Smooth muscle cell (in vitro differentiated cells): ENCODE measurements around the gene NAPG. TPM values are rescaled to one million over a fixed set of nuclear protein-coding genes. Genes with fewer than 3 reads are reported as not detected.
"Not testable (repeated sequence)": the region's sequence is repeated elsewhere in the genome, so short reads cannot be mapped to it uniquely, and the experiment has no call there.

Experiments used
- DNase-seq: peaks from one replicate; lab custom pipeline; 2025; ENCODE audit not compliant: unreplicated experiment; lab: John Stamatoyannopoulos, UW
- H2AFZ ChIP-seq: fragments of 200-600 bp; sonication (generic); 2 replicates; pipeline ENCODE4 v1.6.0; 2016; ENCODE audit warnings: antibody characterized with exemption, low read depth, mild to moderate bottlenecking
- H3F3A ChIP-seq: fragments of 200-600 bp; sonication (generic); 2 replicates; pipeline ENCODE4 v1.6.0; 2017; ENCODE audit warnings: antibody characterized with exemption, low read depth
- H3K27ac ChIP-seq: fragments of 200-600 bp; sonication (generic); 2 replicates; pipeline ENCODE4 v1.5.1; 2016; ENCODE audit warnings: low read depth, mild to moderate bottlenecking
- H3K27me3 ChIP-seq: fragments of 200-600 bp; sonication (generic); 2 replicates; pipeline ENCODE4 v1.6.1; 2016; ENCODE audit warnings: low read depth, mild to moderate bottlenecking
- H3K36me3 ChIP-seq: fragments of 200-600 bp; sonication (generic); 2 replicates; pipeline ENCODE4 v1.5.1; 2016; ENCODE audit warnings: low read depth
- H3K4me1 ChIP-seq: fragments of 200-600 bp; sonication (generic); 2 replicates; pipeline ENCODE4 v1.5.1; 2016; ENCODE audit warnings: low read depth
- H3K4me2 ChIP-seq: fragments of 200-600 bp; sonication (generic); 2 replicates; pipeline ENCODE4 v1.6.0; 2016; ENCODE audit warnings: mild to moderate bottlenecking
- H3K4me3 ChIP-seq: fragments of 200-600 bp; sonication (generic); 2 replicates; pipeline ENCODE4 v1.5.1; 2016; ENCODE audit warnings: mild to moderate bottlenecking
- H3K79me2 ChIP-seq: fragments of 200-600 bp; sonication (generic); 2 replicates; pipeline ENCODE4 v1.6.0; 2016; ENCODE audit warnings: low read depth, mild to moderate bottlenecking
- H3K9ac ChIP-seq: fragments of 200-600 bp; sonication (generic); 2 replicates; pipeline ENCODE4 v1.6.0; 2016; ENCODE audit warnings: low read depth
- H3K9me3 ChIP-seq: fragments of 200-600 bp; sonication (generic); replicated peaks from 2 replicates; pipeline ENCODE4 v1.5.1; 2016; ENCODE audit warnings: low read depth
- H4K20me1 ChIP-seq: fragments of 200-600 bp; sonication (generic); 2 replicates; pipeline ENCODE4 v1.6.0; 2016; ENCODE audit warnings: low read depth
- WGBS: methylation state at CpG from one replicate; pipeline ENCODE4 v1.1.7; 2016; ENCODE audit warnings: low lambda C conversion rate; 5-methylcytosine and 5-hydroxymethylcytosine counted together
- polyA plus RNA-seq: library from polyadenylated mRNA; unstranded; fragments of >200 nt; fragmentation: Nextera tagmentation; extraction: Ambion mirVana; gene quantifications from 2 replicates; pipeline ENCODE4 v1.2.1, GENCODE V29; 2016
- total RNA-seq: library from RNA; depleted of rRNA; stranded (reverse); fragments of >200 nt; gene quantifications from 2 replicates; pipeline ENCODE4 v1.2.3, GENCODE V29; 2014
- TF ChIP-seq, protein P1 (sequence below): fragments of 200-600 bp; sonication (generic); IDR thresholded peaks from 2 replicates; pipeline ENCODE4 v1.5.1; 2017; ENCODE audit warnings: borderline replicate concordance, mild to moderate bottlenecking, antibody characterized with exemption; ENCODE audit not compliant: insufficient read depth, poor library complexity, severe bottlenecking

Gene NAPG
- total and polyA plus RNA-seq, 2 experiments from 2014 or later = 30.2 to 57.4 TPM

DNA sequence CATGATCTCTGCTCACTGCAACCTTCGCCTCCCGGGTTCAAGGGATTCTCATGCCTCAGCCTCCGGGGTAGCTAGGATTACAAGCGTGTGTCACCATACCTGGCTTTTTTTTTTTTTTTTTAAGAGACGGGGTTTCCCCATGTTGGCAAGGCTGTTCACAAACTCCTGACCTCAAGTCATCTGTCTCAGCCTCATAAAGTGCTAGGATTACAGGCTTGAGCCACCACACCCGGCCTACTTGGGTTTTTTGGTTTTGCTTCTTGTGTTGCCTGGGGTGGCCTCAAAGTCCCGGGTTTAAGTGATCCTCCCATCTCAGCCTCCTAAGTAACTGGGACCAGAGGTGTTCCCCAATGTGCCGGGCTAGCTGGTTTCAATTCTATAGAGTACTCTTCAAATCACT lies 64.6 kb downstream of the NAPG start:
- no peak overlapping the region for H3K27ac ChIP-seq
- no peak for DNase-seq
- H3K79me2 ChIP-seq = no peaks in the 10 kb centered on the region
- no peak overlapping the region for H3K4me3 ChIP-seq
- no peaks in the 10 kb centered on the region for H3F3A ChIP-seq
- no peaks in the 10 kb centered on the region for H3K36me3 ChIP-seq
- no peak overlapping the region for H3K4me2 ChIP-seq
- no peaks in the 10 kb centered on the region for H3K27me3 ChIP-seq
- TF ChIP-seq, protein P1, sequence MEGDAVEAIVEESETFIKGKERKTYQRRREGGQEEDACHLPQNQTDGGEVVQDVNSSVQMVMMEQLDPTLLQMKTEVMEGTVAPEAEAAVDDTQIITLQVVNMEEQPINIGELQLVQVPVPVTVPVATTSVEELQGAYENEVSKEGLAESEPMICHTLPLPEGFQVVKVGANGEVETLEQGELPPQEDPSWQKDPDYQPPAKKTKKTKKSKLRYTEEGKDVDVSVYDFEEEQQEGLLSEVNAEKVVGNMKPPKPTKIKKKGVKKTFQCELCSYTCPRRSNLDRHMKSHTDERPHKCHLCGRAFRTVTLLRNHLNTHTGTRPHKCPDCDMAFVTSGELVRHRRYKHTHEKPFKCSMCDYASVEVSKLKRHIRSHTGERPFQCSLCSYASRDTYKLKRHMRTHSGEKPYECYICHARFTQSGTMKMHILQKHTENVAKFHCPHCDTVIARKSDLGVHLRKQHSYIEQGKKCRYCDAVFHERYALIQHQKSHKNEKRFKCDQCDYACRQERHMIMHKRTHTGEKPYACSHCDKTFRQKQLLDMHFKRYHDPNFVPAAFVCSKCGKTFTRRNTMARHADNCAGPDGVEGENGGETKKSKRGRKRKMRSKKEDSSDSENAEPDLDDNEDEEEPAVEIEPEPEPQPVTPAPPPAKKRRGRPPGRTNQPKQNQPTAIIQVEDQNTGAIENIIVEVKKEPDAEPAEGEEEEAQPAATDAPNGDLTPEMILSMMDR = no peak
- H2AFZ ChIP-seq = no peak overlapping the region
- no peaks in the 10 kb centered on the region for H3K9me3 ChIP-seq
- no peak overlapping the region for H3K9ac ChIP-seq
- no peaks in the 10 kb centered on the region for H4K20me1 ChIP-seq
- H3K4me1 ChIP-seq = no peaks in the 10 kb centered on the region
- 93% methylated on average over 8 of the region's 8 CpGs for WGBS

DNA sequence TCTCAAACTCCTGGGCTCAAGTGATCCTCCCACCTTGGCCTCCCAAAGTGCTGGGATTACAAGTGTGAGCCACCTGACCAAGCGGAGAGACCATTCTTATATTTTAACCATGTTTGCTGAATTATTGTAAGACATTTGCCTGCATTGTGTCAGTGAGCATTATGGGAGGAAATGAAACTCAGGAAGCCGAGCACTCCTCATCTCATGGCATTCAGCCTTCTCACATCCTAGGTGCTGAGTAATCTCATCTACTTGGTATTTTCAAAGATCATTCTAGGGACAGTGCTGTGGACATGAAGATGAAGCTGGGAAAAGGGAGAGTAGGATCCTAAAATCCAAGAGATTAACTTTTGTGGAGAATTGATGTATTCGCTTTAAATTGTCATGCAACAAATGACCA lies 66.1 kb downstream of the NAPG start:
- WGBS = 96% methylated on average over 3 of the region's 3 CpGs
- Histone ChIP-seq H4K20me1 (no peaks in the 10 kb centered on the region), H3K9ac (no peak overlapping the region), H3K79me2 (no peaks in the 10 kb centered on the region), H2AFZ (no peak overlapping the region), H3K4me2 (no peak overlapping the region), H3K27ac (no peak overlapping the region), H3K4me1 (no peaks in the 10 kb centered on the region), H3F3A (no peaks in the 10 kb centered on the region), H3K36me3 (no peaks in the 10 kb centered on the region), H3K9me3 (no peaks in the 10 kb centered on the region), H3K27me3 (no peaks in the 10 kb centered on the region), H3K4me3 (no peak overlapping the region)
- DNase-seq = no peak
- TF ChIP-seq, protein P1 = no peak

DNA sequence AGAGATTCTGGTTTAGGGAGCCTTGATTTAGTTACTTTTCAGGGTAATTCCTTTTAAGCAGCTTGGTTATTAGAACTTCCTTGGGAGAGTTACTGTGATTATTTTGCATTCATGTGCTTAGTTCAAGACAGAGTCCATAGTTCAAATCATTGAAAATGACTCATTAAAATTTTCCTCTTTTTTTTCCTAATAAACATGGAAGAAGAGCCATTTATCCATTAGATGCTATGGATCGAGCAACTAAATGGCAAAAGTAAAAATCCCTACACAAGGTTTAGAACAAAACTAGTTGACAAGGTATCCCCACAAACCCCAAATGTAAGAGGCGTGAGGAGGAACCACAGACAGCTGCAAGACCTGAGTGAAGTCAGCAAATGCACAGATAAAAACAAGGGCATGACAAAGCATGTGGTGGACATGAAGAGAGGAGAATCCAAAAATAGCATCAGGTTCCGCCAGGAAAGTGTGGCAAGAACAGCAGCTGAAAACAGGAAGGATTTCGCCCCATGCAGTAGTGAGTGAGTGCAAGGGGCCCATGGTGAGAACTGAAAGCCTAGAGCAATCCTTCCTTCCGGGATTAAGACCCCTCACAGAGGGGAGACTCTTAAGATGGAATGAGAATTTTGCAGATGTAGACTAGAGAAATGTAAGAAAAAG lies 67.7 kb downstream of the NAPG start:
- not testable (repeated sequence) for H3K9me3 ChIP-seq, H4K20me1 ChIP-seq, H3K36me3 ChIP-seq, H3K4me2 ChIP-seq, H3F3A ChIP-seq, H3K4me1 ChIP-seq, H3K27me3 ChIP-seq, H3K27ac ChIP-seq, H3K79me2 ChIP-seq, H3K9ac ChIP-seq, DNase-seq, H3K4me3 ChIP-seq, H2AFZ ChIP-seq
- 84% methylated on average over 5 of the region's 5 CpGs for WGBS

DNA sequence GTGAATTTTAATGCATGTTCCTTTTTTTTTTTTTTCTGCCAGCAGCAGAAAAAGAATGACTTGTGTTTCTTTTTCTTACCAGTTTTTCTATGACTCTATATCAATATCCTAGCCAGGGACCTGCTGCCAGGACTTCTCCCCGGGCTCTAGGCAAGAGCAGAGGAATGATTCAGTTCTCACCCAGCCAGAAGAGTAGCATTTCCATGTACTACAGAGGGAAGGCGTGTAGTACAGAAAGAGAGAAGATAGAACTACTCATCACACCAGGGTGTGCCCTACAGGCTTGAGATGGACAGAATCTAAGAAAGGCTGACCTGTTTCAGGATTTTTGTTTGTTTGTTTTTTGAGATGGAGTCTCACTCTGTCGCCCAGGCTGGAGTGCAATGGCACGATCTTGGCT lies 70.1 kb downstream of the NAPG start:
- H3K4me3 ChIP-seq, H3K4me1 ChIP-seq, H3F3A ChIP-seq, H3K36me3 ChIP-seq, H3K79me2 ChIP-seq, H4K20me1 ChIP-seq, DNase-seq, H3K27me3 ChIP-seq, H3K9me3 ChIP-seq, H3K27ac ChIP-seq, H3K9ac ChIP-seq, H2AFZ ChIP-seq, H3K4me2 ChIP-seq: not testable (repeated sequence)
- WGBS = 88% methylated on average over 4 of the region's 4 CpGs

DNA sequence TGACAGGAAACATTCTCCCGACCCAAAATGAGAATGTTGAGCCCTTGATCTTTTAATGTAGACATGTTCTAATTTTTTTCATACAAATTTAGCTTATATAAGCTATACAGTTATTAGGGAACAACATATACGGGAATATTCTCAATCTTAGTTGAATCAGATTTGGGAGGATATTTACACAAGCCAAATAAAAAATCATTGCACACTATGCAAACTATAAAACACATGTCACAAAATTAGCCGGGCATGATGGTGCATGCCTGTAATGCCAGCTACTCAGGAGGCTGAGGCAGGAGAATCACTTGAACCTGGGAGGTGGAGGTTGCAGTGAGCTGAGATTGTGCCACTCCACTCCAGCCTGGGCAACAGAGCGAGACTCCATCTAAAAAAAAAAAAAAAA lies 71.9 kb downstream of the NAPG start:
- not testable (repeated sequence) for H3K9me3 ChIP-seq, H3K4me3 ChIP-seq, H3K4me2 ChIP-seq, H3K9ac ChIP-seq, H3K4me1 ChIP-seq, H3K27me3 ChIP-seq, DNase-seq, H3K36me3 ChIP-seq, H4K20me1 ChIP-seq, H2AFZ ChIP-seq, H3K79me2 ChIP-seq, H3K27ac ChIP-seq, H3F3A ChIP-seq
- WGBS = 95% methylated on average over 4 of the region's 4 CpGs

DNA sequence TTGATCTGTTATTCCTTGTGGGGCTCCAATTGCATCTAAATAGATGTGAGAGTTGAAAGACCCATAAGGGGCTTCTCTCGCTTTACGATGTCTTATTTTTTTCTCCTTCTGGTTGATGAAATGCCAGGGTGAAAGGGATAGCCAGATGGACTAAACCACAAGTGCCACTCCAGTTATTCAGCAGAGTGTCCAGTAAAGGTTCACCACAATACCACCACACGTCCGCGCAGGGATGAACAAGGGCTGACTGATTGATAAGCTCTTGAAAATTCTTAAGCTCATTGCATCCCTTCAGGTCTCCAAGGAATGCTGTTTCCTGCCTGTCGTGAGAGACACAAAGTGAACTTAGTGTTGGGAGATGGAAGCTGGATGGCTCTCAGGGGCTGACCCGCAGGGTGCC lies 74.9 kb downstream of the NAPG start:
- 92% methylated on average over 7 of the region's 7 CpGs for WGBS
- H3F3A ChIP-seq, H3K36me3 ChIP-seq, H3K27me3 ChIP-seq, H3K9me3 ChIP-seq, H3K4me3 ChIP-seq, H3K79me2 ChIP-seq, H3K4me2 ChIP-seq, H3K9ac ChIP-seq, DNase-seq, H3K27ac ChIP-seq, H2AFZ ChIP-seq, H4K20me1 ChIP-seq, H3K4me1 ChIP-seq: not testable (repeated sequence)
